Measurements from ENCODE around the gene TXNDC16. TPM values are rescaled to one million over a fixed set of nuclear protein-coding genes. Genes with fewer than 3 reads are reported as not detected.

Gene TXNDC16
- polyA plus RNA-seq, 1 donor (not counting 4 experiments of a cell fraction or from before 2014, with no cell fraction given) = 1.9 TPM

DNA sequence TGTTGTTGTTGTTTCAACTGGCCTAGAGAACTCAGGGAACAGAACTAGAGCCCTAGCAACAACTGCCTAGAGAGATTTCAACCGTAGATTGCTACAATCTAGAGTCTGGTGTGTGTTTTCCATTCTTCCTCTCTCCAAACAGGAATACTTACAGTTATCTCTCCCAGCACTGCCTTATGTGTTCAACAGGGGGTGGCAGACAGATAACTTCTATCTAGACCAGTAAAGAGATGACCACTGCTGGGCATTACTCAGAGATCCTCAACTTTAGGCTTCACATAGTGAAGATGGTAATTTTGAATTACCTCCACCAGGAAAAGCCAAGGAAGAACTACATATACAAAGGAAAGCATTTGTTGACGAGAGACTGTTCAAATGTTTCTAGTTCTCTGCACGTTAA is 4.8 kb downstream of the TXNDC16 start:
- no peak for FAIRE-seq
- no peaks in the 10 kb centered on the region for H3K79me2 ChIP-seq (ENCODE audit: control insufficient read depth, insufficient read depth, low read length)
- dilution Hi-C loops (cut with MboI; ENCODE audit: extremely low pct_ligation_motif_present, low sequenced_read_pairs) = no loop called here
- H3K27ac ChIP-seq (ENCODE audit: control insufficient read depth, insufficient read depth, low read length) = no peak overlapping the region
- H3K27me3 ChIP-seq (ENCODE audit: control insufficient read depth, extremely low read depth, insufficient read depth, low read length) = no peaks in the 10 kb centered on the region
- no peaks in the 10 kb centered on the region for H3K36me3 ChIP-seq (ENCODE audit: control insufficient read depth in 2 of 2, extremely low read depth in 1 of 2, insufficient read depth in 2 of 2, low read length in 2 of 2)
- no peaks in the 10 kb centered on the region for H3K9me3 ChIP-seq (ENCODE audit: control insufficient read depth, low read depth, low read length)
- no peak overlapping the region for H3K9ac ChIP-seq (ENCODE audit: control insufficient read depth, extremely low read depth, insufficient read depth, low read length)
- H4K20me1 ChIP-seq (ENCODE audit: control insufficient read depth, extremely low read depth, insufficient read depth, low read length) = no peaks in the 10 kb centered on the region
- H3K4me1 ChIP-seq (ENCODE audit: control insufficient read depth, extremely low read depth, insufficient read depth, low read length) = peaks cover 5% of the 10 kb centered on the region
- H2AFZ ChIP-seq (ENCODE audit: control insufficient read depth, low read length) = no peak overlapping the region
- DNase-seq (ENCODE audit: low read depth, low spot score) = no peak
- H3K4me3 ChIP-seq (ENCODE audit: control insufficient read depth in 2 of 3, extremely low read depth in 1 of 3, insufficient read depth in 2 of 3, low read depth in 1 of 3, low read length in 3 of 3) = no peak overlapping the region
- TF ChIP-seq, protein P1, sequence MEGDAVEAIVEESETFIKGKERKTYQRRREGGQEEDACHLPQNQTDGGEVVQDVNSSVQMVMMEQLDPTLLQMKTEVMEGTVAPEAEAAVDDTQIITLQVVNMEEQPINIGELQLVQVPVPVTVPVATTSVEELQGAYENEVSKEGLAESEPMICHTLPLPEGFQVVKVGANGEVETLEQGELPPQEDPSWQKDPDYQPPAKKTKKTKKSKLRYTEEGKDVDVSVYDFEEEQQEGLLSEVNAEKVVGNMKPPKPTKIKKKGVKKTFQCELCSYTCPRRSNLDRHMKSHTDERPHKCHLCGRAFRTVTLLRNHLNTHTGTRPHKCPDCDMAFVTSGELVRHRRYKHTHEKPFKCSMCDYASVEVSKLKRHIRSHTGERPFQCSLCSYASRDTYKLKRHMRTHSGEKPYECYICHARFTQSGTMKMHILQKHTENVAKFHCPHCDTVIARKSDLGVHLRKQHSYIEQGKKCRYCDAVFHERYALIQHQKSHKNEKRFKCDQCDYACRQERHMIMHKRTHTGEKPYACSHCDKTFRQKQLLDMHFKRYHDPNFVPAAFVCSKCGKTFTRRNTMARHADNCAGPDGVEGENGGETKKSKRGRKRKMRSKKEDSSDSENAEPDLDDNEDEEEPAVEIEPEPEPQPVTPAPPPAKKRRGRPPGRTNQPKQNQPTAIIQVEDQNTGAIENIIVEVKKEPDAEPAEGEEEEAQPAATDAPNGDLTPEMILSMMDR (optimal IDR thresholded peaks at IDR 0.05 in 1 of 3, IDR thresholded peaks at IDR 0.05 in 1 of 3, conservative IDR thresholded peaks at IDR 0.05 in 1 of 3; ENCODE audit: extremely low read depth in 1 of 3, insufficient read depth in 2 of 3, low read length in 3 of 3) = no peak
- no peaks in the 10 kb centered on the region for H3K9me1 ChIP-seq (ENCODE audit: control insufficient read depth, extremely low read depth, insufficient read depth, low read length)
- no peak overlapping the region for H3K4me2 ChIP-seq (ENCODE audit: control insufficient read depth, extremely low read depth, insufficient read depth, low read depth, low read length)

DNA sequence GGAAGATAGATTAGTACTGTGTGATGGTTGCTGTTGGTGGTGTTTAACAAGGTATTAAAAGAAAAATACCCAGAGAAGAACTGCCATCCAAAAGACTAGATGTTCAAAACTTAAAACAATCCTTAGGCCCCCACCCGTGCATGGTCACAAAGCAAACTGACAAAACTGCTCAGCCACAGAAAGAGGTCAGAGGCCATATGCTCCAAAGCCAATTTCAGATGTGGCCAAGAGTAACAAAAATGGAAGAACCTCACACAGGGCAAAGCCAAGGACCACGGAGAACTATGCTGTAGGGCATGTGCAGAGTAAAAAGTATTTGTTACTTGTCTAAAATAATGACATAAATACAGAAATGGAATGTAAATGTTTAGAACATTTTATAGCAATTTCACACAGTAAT is 5.3 kb downstream of the TXNDC16 start:
- H3K9me3 ChIP-seq (ENCODE audit: control insufficient read depth, low read depth, low read length) = no peaks in the 10 kb centered on the region
- no peak overlapping the region for H3K4me2 ChIP-seq (ENCODE audit: control insufficient read depth, extremely low read depth, insufficient read depth, low read depth, low read length)
- no peaks in the 10 kb centered on the region for H3K27me3 ChIP-seq (ENCODE audit: control insufficient read depth, extremely low read depth, insufficient read depth, low read length)
- FAIRE-seq (no peak), DNase-seq (ENCODE audit: low read depth, low spot score) (no peak)
- TF ChIP-seq, protein P1 (optimal IDR thresholded peaks at IDR 0.05 in 1 of 3, IDR thresholded peaks at IDR 0.05 in 1 of 3, conservative IDR thresholded peaks at IDR 0.05 in 1 of 3; ENCODE audit: extremely low read depth in 1 of 3, insufficient read depth in 2 of 3, low read length in 3 of 3) = no peak
- TF ChIP-seq EZH2 (IDR thresholded peaks at IDR 0.05; ENCODE audit: low read length) = no peak
- H4K20me1 ChIP-seq (ENCODE audit: control insufficient read depth, extremely low read depth, insufficient read depth, low read length) = no peaks in the 10 kb centered on the region
- H3K9ac ChIP-seq (ENCODE audit: control insufficient read depth, extremely low read depth, insufficient read depth, low read length) = no peak overlapping the region
- no peak overlapping the region for H3K4me3 ChIP-seq (ENCODE audit: control insufficient read depth in 2 of 3, extremely low read depth in 1 of 3, insufficient read depth in 2 of 3, low read depth in 1 of 3, low read length in 3 of 3)
- H3K36me3 ChIP-seq (ENCODE audit: control insufficient read depth in 2 of 2, extremely low read depth in 1 of 2, insufficient read depth in 2 of 2, low read length in 2 of 2) = no peaks in the 10 kb centered on the region
- H2AFZ ChIP-seq (ENCODE audit: control insufficient read depth, low read length) = no peak overlapping the region
- dilution Hi-C loops (cut with MboI; ENCODE audit: extremely low pct_ligation_motif_present, low sequenced_read_pairs) = no loop called here
- H3K27ac ChIP-seq (ENCODE audit: control insufficient read depth, insufficient read depth, low read length) = no peak overlapping the region
- peaks cover 5% of the 10 kb centered on the region for H3K4me1 ChIP-seq (ENCODE audit: control insufficient read depth, extremely low read depth, insufficient read depth, low read length)
- no peaks in the 10 kb centered on the region for H3K9me1 ChIP-seq (ENCODE audit: control insufficient read depth, extremely low read depth, insufficient read depth, low read length)
- H3K79me2 ChIP-seq (ENCODE audit: control insufficient read depth, insufficient read depth, low read length) = no peaks in the 10 kb centered on the region

Data from keratinocyte (primary cell).